NB4 (cell line): ENCODE results near the gene GARIN5A.

ENCODE experiments used
- DNase-seq: peaks from one replicate; pipeline ENCODE4 v3.0.0; 2010; ENCODE audit warnings: low read depth
- H3K4me3 ChIP-seq: one replicate; pipeline ENCODE4 v1.5.1; 2011; ENCODE audit warnings: mild to moderate bottlenecking, low read depth, low read length, moderate library complexity
- CTCF ChIP-seq: IDR thresholded peaks from one replicate; pipeline ENCODE4 v1.5.1; 2012; ENCODE audit warnings: low read depth, low read length
- MAX ChIP-seq: IDR thresholded peaks from 2 replicates; pipeline ENCODE4 v1.6.1; 2011; ENCODE audit warnings: low read depth, low read length
- MYC ChIP-seq: IDR thresholded peaks from 2 replicates; pipeline ENCODE4 v1.6.1; 2011; ENCODE audit warnings: low read depth, low read length
- POLR2A ChIP-seq: IDR thresholded peaks from 2 replicates; pipeline ENCODE4 v1.6.1; 2011; ENCODE audit warnings: mild to moderate bottlenecking; ENCODE audit not compliant: insufficient read length; ENCODE audit errors: extremely low read depth

Gene GARIN5A

GRCh38 chr19:50513746-50514345 is 37.2 kb upstream of the GARIN5A start, which contains the start of gene ASPDH:
ASPDH (minus strand) TSS chr19:50513913; CDS start chr19:50513823, 90 bp downstream.
- H3K4me3 ChIP-seq = no peak within 1 kb of the TSS
- DNase-seq = no peak
- no peak for TF ChIP-seq POLR2A
- no peak for TF ChIP-seq CTCF
- TF ChIP-seq MAX = no peak
- no peak for TF ChIP-seq MYC

GRCh38 chr19:50512999-50513745 is 36.5 kb upstream of the GARIN5A start:
- no peak overlapping the region for H3K4me3 ChIP-seq
- no peak for DNase-seq
- TF ChIP-seq CTCF = no peak
- TF ChIP-seq MAX = no peak
- no peak for TF ChIP-seq MYC
- TF ChIP-seq POLR2A = no peak

GRCh38 chr19:50512112-50512998 is 35.7 kb upstream of the GARIN5A start:
- peak overlapping the region; percentile 73 for H3K4me3 ChIP-seq
- no peak for DNase-seq
- TF ChIP-seq MAX (no peak), POLR2A (no peak), MYC (no peak), CTCF (no peak)

GRCh38 chr19:50511069-50511822 is 34.6 kb upstream of the GARIN5A start, which contains the start of gene JOSD2:
JOSD2 (minus strand) TSS chr19:50511191; CDS start chr19:50510431, 760 bp downstream.
- peak; percentile 98 for DNase-seq
- TF ChIP-seq MAX (peak; percentile 83), POLR2A (peak; percentile 59), MYC (peak; percentile 95), CTCF (no peak)
- peak within 1 kb of the TSS; percentile 73 for H3K4me3 ChIP-seq

- DNase-seq = no peak
- peak overlapping the region; percentile 57 for H3K4me3 ChIP-seq
Observed at GRCh38 chr19:50510700-50511068, 34.0 kb upstream of the GARIN5A start.

More at GRCh38 chr19:50510700-50511068, 34.0 kb upstream of the GARIN5A start:
- TF ChIP-seq MAX (no peak), POLR2A (no peak), MYC (no peak), CTCF (no peak)
